GM19324 (cell line): ENCODE data around the gene GAMT.

Experiments used
- ATAC-seq: cut with Tn5 transposase; IDR thresholded peaks from one replicate; pipeline ENCODE4 v1.9.1; 2021; ENCODE audit warnings: mild to moderate bottlenecking, moderate library complexity; ENCODE audit not compliant: unreplicated experiment, low FRiP score

GAMT gene

GRCh38 chr19:1387684-1388636, 13.4 kb downstream of the GAMT start:
- ATAC-seq: no peak

- no peak for ATAC-seq
Observed at GRCh38 chr19:1386945-1387683, 14.2 kb downstream of the GAMT start.

GRCh38 chr19:1385816-1386215, 15.5 kb downstream of the GAMT start:
- no peak for ATAC-seq

- no peak for ATAC-seq
Observed at GRCh38 chr19:1384478-1385110, 16.7 kb downstream of the GAMT start.

- ATAC-seq: no peak
Observed at GRCh38 chr19:1384085-1384462, 17.3 kb downstream of the GAMT start.

GRCh38 chr19:1383312-1384084, 17.8 kb downstream of the GAMT start, which contains the start of gene NDUFS7:
NDUFS7 (plus strand) TSS chr19:1383907; CDS start chr19:1383927, 20 bp downstream.
- ATAC-seq: peak; percentile 80

- ATAC-seq: no peak
Observed at GRCh38 chr19:1383017-1383311, 18.4 kb downstream of the GAMT start.

- ATAC-seq: no peak
Observed at GRCh38 chr19:1382250-1382649, 19.1 kb downstream of the GAMT start.

- no peak for ATAC-seq
Observed at GRCh38 chr19:1379961-1380489, 21.3 kb downstream of the GAMT start.

GRCh38 chr19:1379126-1379905, 22.0 kb downstream of the GAMT start:
- no peak for ATAC-seq

GRCh38 chr19:1377965-1378785, 23.2 kb downstream of the GAMT start:
- no peak for ATAC-seq

GRCh38 chr19:1377176-1377964, 24.0 kb downstream of the GAMT start:
- ATAC-seq: no peak

GRCh38 chr19:1376415-1376805, 24.9 kb downstream of the GAMT start:
- ATAC-seq: no peak

- no peak for ATAC-seq
Observed at GRCh38 chr19:1374250-1374577, 27.1 kb downstream of the GAMT start.

- no peak for ATAC-seq
Observed at GRCh38 chr19:1373534-1374249, 27.6 kb downstream of the GAMT start.

GRCh38 chr19:1373042-1373533, 28.3 kb downstream of the GAMT start:
- no peak for ATAC-seq
